ENCODE results near the gene SPRED1.

DNA sequence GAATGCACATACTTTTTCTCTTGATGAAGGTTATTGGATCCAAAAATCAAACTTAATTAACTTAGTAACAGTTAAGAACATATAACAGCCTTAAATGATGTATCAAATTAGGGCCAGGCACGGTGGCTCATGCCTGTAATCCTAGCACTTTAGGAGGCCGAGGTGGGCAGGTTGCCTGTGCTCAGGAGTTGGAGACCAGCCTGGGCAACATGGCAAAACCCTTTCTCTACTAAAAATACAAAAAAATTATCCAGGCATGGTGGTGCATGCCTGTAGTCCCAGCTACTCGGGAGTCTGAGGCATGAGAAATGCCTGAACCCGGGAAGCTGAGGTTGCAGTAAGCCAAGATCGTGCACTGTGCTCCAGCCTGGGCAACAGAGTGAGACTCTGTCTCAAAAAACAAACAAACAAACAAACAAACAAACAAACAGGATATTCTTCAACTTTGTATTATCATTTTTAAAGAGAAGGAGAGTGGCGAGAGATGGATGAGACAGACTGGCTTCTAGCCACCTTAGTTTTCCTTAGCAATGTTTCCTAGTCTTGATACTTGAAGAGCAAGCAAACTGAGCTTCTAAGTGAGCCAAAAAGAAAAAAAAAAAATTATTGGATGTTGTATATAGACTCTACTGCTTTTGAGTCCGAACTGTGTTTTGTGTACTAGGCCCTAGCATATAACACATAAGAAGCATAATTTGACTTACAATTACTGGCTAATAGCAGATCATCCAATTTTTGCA, 13.8 kb downstream of the SPRED1 start:
- TF ChIP-seq, protein P1, sequence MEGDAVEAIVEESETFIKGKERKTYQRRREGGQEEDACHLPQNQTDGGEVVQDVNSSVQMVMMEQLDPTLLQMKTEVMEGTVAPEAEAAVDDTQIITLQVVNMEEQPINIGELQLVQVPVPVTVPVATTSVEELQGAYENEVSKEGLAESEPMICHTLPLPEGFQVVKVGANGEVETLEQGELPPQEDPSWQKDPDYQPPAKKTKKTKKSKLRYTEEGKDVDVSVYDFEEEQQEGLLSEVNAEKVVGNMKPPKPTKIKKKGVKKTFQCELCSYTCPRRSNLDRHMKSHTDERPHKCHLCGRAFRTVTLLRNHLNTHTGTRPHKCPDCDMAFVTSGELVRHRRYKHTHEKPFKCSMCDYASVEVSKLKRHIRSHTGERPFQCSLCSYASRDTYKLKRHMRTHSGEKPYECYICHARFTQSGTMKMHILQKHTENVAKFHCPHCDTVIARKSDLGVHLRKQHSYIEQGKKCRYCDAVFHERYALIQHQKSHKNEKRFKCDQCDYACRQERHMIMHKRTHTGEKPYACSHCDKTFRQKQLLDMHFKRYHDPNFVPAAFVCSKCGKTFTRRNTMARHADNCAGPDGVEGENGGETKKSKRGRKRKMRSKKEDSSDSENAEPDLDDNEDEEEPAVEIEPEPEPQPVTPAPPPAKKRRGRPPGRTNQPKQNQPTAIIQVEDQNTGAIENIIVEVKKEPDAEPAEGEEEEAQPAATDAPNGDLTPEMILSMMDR (IDR thresholded peaks at IDR 0.05): no peak
- no peak for TF ChIP-seq ZFX (IDR thresholded peaks at IDR 0.05; ENCODE audit: borderline replicate concordance)

All from 22Rv1 (cell line).